ENCODE results near the gene GADD45G.

GADD45G gene

DNA sequence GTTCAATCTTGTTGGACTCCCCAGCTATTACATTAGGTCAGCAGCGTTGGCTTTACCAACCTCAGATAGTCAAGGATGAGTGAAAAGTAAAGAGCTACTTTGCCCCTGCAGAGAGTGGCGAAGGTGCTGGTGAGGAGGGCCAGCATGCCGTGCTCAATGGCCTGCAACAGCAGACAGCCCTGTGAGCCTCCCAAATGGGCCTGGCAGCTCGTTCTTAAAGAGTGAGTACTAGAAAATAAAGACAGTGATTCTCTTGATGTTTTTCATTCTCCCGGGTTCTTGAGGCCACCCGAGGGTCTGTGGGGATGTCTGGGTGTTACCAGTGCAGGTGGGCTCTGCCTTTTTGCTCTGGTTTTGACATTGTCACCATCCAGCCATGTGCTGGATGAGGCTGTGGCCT is 16.2 kb downstream of the GADD45G start (continued):
- TF ChIP-seq CSDC2 (CRISPR knock-in tag; IDR thresholded peaks at IDR 0.05): no peak
- TF ChIP-seq ZNF8 (CRISPR knock-in tag; IDR thresholded peaks at IDR 0.05): no peak
- no peak for TF ChIP-seq ARNTL (CRISPR knock-in tag; IDR thresholded peaks at IDR 0.05; ENCODE audit: borderline replicate concordance, low read depth)
- TF ChIP-seq TSHZ2 (CRISPR knock-in tag; IDR thresholded peaks at IDR 0.05): no peak

- TF ChIP-seq ZNF8 (CRISPR knock-in tag; IDR thresholded peaks at IDR 0.05) (no peak), BACH2 (CRISPR knock-in tag; IDR thresholded peaks at IDR 0.05; ENCODE audit: borderline replicate concordance) (no peak), ESRRG (CRISPR knock-in tag; IDR thresholded peaks at IDR 0.05) (no peak), POU6F1 (CRISPR knock-in tag; IDR thresholded peaks at IDR 0.05; ENCODE audit: borderline replicate concordance, low read depth) (no peak), PATZ1 (CRISPR knock-in tag; IDR thresholded peaks at IDR 0.05; ENCODE audit: borderline replicate concordance) (no peak), ZFP30 (CRISPR knock-in tag; IDR thresholded peaks at IDR 0.05) (no peak), ZC3H10 (CRISPR knock-in tag; IDR thresholded peaks at IDR 0.05) (no peak)
- ATAC-seq: no peak
Observed at GRCh38 chr9:89621676-89622075, 16.9 kb downstream of the GADD45G start.

DNA sequence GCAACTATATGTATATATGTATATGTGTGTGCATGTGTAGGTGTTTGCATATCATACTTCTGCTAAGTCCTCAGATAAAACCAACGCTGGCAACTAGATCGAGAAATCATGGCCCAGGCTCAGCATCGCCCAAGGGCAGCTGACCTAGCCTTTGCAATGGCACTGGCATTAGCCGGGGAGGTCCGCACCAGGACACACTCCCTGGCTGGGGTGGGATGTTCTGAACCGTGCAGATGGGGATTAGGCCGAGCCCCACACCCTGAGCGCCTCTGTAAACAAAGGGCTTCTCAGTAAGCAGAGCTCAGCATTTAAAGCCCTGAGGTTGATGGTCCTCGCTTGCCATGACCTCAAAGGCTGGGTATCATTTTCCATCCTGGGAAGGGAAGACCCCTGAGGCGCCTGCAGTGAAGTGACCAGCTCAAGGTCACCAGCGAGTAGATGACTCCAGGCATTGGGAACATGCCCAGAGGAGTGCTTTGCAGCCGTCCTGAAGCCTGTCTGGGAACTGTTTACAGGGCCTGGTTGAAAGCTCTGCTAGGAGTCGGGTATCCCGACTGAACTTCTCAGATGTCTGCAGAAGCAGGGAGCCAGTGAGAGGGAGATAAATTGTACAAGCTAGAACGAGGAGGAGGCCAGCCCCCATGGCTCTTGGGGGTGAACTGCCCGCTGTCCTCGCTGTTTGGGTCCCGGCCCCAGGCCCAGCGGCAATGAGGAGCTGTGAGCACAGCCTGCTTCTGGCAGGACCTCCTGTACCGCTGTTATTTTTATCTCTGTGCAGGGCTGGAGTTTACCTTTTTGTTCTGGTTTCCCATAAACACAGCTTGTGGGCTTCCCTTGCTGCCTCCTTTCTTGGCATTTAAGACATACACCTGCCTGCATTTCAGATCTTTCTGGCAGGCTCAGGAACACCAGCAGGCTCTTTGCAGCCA is 18.4 kb downstream of the GADD45G start:
- TF ChIP-seq OSR1 (CRISPR knock-in tag; IDR thresholded peaks at IDR 0.05) (no peak), TOX (CRISPR knock-in tag; IDR thresholded peaks at IDR 0.05; ENCODE audit: borderline replicate concordance) (no peak), ZNF565 (CRISPR knock-in tag; conservative IDR thresholded peaks at IDR 0.05; ENCODE audit: low read depth) (no peak), POU6F1 (CRISPR knock-in tag; IDR thresholded peaks at IDR 0.05; ENCODE audit: borderline replicate concordance, low read depth) (no peak), ZC3H10 (CRISPR knock-in tag; IDR thresholded peaks at IDR 0.05) (no peak), ZFP30 (CRISPR knock-in tag; IDR thresholded peaks at IDR 0.05) (no peak), ESRRG (CRISPR knock-in tag; IDR thresholded peaks at IDR 0.05) (no peak), ISL1 (CRISPR knock-in tag; IDR thresholded peaks at IDR 0.05) (no peak), ARNTL (CRISPR knock-in tag; IDR thresholded peaks at IDR 0.05; ENCODE audit: borderline replicate concordance, low read depth) (no peak), CSRNP3 (CRISPR knock-in tag; IDR thresholded peaks at IDR 0.05) (no peak)
- no peak for ATAC-seq

- ATAC-seq: no peak
- TF ChIP-seq ARNTL (CRISPR knock-in tag; IDR thresholded peaks at IDR 0.05; ENCODE audit: borderline replicate concordance, low read depth) (no peak), PPARA (CRISPR knock-in tag; IDR thresholded peaks at IDR 0.05; ENCODE audit: borderline replicate concordance) (no peak), TOX (CRISPR knock-in tag; IDR thresholded peaks at IDR 0.05; ENCODE audit: borderline replicate concordance) (no peak), CSRNP3 (CRISPR knock-in tag; IDR thresholded peaks at IDR 0.05) (no peak), OSR1 (CRISPR knock-in tag; IDR thresholded peaks at IDR 0.05) (no peak), POU6F1 (CRISPR knock-in tag; IDR thresholded peaks at IDR 0.05; ENCODE audit: borderline replicate concordance, low read depth) (no peak), ZNF8 (CRISPR knock-in tag; IDR thresholded peaks at IDR 0.05) (no peak)
- TF ChIP-seq, protein P1, sequence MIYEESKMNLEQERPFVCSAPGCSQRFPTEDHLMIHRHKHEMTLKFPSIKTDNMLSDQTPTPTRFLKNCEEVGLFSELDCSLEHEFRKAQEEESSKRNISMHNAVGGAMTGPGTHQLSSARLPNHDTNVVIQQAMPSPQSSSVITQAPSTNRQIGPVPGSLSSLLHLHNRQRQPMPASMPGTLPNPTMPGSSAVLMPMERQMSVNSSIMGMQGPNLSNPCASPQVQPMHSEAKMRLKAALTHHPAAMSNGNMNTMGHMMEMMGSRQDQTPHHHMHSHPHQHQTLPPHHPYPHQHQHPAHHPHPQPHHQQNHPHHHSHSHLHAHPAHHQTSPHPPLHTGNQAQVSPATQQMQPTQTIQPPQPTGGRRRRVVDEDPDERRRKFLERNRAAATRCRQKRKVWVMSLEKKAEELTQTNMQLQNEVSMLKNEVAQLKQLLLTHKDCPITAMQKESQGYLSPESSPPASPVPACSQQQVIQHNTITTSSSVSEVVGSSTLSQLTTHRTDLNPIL (CRISPR knock-in tag; IDR thresholded peaks at IDR 0.05; ENCODE audit: low read depth): no peak
Observed at GRCh38 chr9:89623925-89624420, 19.2 kb downstream of the GADD45G start.

All from SK-N-SH treated with all-trans-retinoic acid at 6 μM for 48 hours (cell line).